H4 (cell line): Measurements from ENCODE around the gene FAM53A. TPM values are rescaled to one million over a fixed set of nuclear protein-coding genes. Genes with fewer than 3 reads are reported as not detected.
A peak's percentile ranks its signal among the peaks of the same experiment; 100 is the strongest.
"Not testable (repeated sequence)": the region's sequence is repeated elsewhere in the genome, so short reads cannot be mapped to it uniquely, and the experiment has no call there.

Source experiments
- DNase-seq: peaks from one replicate; pipeline ENCODE4 v3.0.0-alpha.2; 2015; ENCODE audit warnings: low spot score
- total RNA-seq: library from RNA; depleted of rRNA; stranded (reverse); fragments of >200 nt; shearing (Covaris generic); gene quantifications from 2 replicates; pipeline ENCODE4 v1.2.3, GENCODE V29; 2014

FAM53A gene
- total RNA-seq, 1 experiment from 2014 or later: 0.46 TPM

DNA sequence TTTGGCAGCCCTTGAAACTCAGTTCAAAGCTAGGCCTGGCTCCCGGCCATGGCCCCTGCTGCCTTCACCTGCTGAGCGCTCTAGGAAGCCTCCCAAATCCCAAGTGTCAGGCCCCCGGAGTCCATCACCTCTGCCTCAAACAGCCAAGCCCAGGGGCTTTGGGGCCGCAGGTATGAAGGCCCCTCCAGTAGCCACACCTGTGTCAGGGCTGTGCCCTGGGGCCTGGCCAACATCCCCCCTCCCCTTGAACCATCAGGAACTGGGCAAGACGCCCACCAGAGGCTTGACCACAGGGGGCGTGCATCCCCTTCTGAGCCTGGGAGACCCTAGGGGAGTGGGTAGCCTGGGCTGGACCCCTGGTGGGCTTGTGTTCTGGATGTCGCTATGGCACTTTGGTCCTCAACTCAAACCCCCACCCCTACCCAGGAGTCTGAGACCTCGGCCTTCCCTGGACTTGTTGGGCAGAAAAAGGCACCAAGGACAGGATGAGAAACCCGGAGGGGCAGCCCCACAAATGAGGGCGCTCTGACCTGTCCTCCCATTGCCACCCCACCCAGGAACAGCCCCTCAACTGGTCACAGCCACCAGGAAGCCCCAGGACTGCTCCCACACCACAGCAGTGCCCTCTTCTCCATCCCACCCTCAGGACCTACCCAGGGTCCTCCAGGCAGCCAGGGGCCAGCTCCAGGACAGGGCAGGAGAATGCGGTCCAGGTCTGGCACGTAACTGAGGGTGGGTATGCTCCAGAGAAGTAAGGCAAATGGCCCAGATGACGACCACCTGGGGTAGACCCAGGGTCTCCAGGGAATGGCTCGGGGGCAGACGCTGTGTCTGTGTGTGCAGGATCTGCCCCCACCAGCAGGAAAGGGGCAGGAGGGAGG is 32.2 kb upstream of the FAM53A start:
- no peak for DNase-seq

DNA sequence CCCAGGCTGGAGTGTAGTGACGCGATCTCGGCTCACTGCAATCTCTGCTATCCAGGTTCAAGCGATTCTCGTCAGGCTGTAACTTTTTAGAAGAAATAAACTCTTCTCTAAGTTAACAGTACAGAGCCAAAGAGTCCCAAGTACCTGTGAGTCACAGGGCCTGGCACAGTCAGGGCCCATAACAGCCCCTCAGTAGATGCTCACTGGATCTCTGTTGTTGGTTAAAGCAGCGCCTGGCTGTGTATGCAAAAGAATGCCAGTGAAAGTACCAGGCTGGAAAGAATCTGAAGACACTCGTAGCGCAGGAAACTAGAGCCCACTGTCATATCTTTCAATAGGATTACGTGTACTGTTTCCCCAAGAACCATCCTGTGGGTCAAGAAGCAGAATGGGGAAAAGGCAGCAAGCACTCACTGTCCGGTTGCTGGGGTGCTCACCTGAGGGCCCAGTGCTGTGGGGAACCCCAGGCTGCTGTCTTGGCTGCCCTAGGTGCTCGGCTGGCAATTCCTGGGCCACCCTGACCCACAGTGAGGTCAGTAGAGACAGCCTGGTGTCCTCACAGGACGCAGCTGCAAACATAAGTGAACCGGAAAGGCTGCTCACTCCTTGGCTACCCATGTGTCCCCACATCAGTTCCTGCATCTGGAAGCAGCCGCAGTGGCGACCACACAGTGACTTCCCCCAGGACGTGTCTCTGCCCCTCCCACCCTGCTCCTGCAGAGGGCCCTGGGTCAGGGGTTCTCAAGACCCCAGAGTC is 31.1 kb upstream of the FAM53A start:
- no peak for DNase-seq

DNA sequence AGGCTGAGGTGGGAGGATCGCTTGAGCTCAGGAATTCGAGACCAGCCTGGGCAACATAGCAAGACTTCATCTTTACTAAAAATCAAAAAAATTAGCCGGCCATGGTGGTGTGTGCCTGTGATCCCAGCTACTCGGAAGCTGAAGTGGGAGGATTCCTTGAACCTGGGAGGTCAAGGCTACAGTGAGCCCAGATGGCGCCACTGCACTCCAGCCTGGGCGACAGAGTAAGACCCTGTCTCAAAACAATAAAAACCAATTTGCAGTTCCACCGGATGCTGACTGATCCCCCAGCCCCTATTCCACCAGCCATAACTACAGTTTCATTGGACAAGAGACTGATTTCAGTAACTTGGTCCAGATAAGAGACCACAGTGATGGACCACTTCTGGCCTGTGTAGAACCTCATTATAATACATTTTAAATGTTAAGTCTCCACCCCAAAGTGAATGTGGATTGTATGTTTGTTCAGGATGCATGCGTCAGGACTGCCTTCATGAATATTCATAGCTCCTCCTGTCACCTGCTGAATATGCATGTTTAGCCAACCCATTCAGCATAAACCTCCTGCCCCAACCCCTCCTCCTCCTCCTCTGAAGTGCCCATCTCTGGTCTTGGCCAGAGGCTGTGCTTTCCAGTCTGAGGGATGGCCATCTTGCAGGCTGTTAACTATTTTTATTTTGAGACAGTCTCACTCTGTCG is 30.3 kb upstream of the FAM53A start:
- peak; percentile 8 for DNase-seq

GRCh38 chr4:1713003-1713851 is 29.1 kb upstream of the FAM53A start:
- peak; percentile 15 for DNase-seq

- DNase-seq: peak; percentile 96
These were observed 28.3 kb upstream of the FAM53A start, which contains the start of gene SLBP for GRCh38 chr4:1712216-1713002. Gene SLBP, minus strand, starts transcription at chr4:1712319. Its CDS starts 131 bp downstream, at chr4:1712188.

- DNase-seq: peak; percentile 28
These were observed 27.6 kb upstream of the FAM53A start for GRCh38 chr4:1711571-1712215.

- DNase-seq: peak; percentile 10
These were observed 27.0 kb upstream of the FAM53A start for GRCh38 chr4:1711055-1711570.

DNA sequence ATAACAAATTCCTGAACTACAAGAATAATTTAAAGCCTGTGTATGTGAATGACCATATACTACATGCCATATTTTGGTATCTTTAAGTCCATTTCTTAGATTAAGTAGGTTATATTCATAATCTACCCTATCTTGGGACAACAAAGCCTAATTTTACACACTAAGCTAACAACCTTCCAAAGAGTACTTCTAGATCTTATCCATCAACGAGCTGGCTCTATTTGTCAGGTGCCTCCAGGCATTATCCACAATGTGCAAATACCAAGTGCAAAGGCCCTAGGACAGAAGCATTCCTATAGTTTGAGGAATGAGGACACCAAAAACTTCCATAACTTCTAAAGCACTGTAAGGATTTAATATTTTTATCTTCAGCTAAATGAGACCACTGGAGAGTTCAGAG is 24.5 kb upstream of the FAM53A start:
- DNase-seq: no peak

DNA sequence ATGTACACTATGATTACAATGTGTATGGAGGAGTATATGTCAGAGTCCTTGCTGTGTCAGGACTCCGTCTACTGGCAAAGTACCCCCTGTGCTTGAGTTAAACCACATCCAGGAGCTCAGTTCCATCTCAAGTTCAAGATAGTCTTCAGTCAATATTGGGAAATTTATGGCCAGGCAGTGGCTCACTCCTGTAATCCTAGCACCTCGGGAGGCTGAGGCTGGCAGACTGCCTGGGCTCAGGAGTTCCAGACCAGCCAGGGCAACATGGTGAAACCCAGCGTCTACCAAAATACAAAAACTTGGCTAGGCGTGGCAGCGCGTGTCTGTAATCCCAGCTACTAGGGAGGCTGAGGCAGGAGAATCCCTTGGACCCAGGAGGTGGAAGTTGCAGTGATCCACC is 22.2 kb upstream of the FAM53A start:
- DNase-seq: no peak

DNA sequence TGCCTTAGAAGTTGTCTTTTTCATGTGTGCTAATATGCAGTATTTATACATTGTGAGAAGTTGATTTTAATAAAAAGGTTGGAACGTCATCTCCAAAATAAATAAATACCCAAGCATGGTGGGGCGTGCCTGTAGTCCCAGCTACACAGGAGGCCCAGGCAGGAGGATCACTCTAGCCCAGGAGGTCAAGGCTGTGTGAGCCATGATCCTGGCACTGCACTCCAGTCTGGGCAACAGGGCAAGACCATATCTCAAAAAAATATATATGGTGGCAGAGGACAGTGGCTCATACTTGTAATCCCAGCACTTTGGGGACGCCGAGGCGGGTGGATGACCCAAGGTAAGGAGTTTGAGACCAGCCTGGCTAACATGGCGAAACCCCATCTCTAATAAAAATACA is 21.6 kb upstream of the FAM53A start:
- DNase-seq: no peak

DNA sequence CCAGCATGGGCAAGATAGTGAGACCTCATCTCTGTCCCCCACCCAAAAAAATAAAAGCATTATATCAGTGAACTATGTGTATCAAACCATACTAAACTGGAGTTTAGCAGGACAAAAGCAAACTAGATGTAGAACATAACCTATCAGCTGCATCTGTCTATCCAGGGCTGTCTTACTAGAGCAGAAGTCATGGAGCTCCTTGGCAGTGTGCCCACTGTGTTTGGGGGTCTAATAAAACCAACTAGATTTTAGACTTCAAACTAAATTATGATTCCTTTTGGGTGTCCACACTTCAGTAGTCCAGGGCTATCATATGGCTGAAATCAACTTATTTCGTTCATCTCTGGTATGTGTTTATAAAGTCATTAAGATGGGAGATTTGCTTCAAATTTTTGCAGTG is 19.8 kb upstream of the FAM53A start:
- no peak for DNase-seq

DNA sequence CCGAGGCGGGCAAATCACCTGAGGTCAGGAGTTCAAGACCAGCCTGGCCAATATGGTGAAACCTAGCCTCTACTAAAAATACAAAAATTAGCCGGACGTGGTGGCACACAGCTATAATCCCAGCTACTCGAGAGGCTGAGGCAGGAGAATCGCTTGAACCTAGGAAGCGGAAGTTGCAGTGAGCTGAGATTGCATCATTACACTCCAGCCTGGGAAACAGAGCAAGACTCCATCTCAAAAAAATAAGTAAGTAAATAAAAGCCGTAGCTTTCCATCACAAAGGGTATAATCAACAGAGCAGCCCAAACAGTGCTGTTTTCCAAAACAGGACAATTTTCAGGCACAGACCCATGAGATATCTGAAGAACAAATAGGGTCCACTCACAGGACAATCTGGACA is 17.6 kb upstream of the FAM53A start:
- not testable (repeated sequence) for DNase-seq

- DNase-seq: no peak
These were observed 11.8 kb upstream of the FAM53A start for GRCh38 chr4:1695913-1696312.

GRCh38 chr4:1693131-1693896 is 9.2 kb upstream of the FAM53A start:
- peak; percentile 72 for DNase-seq

- no peak for DNase-seq
These were observed 7.7 kb upstream of the FAM53A start for GRCh38 chr4:1691737-1692373.

- no peak for DNase-seq
These were observed 6.6 kb upstream of the FAM53A start for GRCh38 chr4:1690698-1691097.

- no peak for DNase-seq
These were observed 2.4 kb upstream of the FAM53A start for GRCh38 chr4:1686440-1687036.
